ENCODE measurements around the gene G6PC1. TPM values are rescaled to one million over a fixed set of nuclear protein-coding genes. Genes with fewer than 3 reads are reported as not detected.

G6PC1 gene
- total and polyA plus RNA-seq, 2 of the 13 experiments (the other 11 are each of a cell fraction or from before 2014, with no cell fraction given): 1.7 to 37.9 TPM

GRCh38 chr17:42920106-42920900 lies 19.7 kb downstream of the G6PC1 start (continued):
- TF ChIP-seq ZKSCAN1 (IDR thresholded peaks at IDR 0.05; ENCODE audit: low read length) (no peak), ISL2 (CRISPR knock-in tag; IDR thresholded peaks at IDR 0.05) (0 out of 2 replicates have a peak, but pooled peaks have one; percentile 26), ZNF281 (CRISPR knock-in tag; IDR thresholded peaks at IDR 0.05; ENCODE audit: borderline replicate concordance) (no peak), KLF16 (CRISPR knock-in tag; IDR thresholded peaks at IDR 0.05) (peak in 1 of 2 experiments; percentile 51; a peak in 2 of 4 replicates), SOX13 (IDR thresholded peaks at IDR 0.05) (0 out of 2 replicates have a peak, but pooled peaks have one; percentile 38), SOX13 (CRISPR knock-in tag; conservative IDR thresholded peaks at IDR 0.05 in 1 of 2, IDR thresholded peaks at IDR 0.05 in 1 of 2) (peak in 1 of 2 experiments; percentile 78; a peak in 2 of 4 replicates), ZNF800 (CRISPR knock-in tag; IDR thresholded peaks at IDR 0.05) (no peak), MLX (CRISPR knock-in tag; IDR thresholded peaks at IDR 0.05) (0 out of 2 replicates have a peak, but pooled peaks have one; percentile 54), ZNF33B (CRISPR knock-in tag; IDR thresholded peaks at IDR 0.05) (0 out of 2 replicates have a peak, but pooled peaks have one; percentile 48), ZBTB25 (CRISPR knock-in tag; IDR thresholded peaks at IDR 0.05) (peak; percentile 61), AHDC1 (CRISPR knock-in tag; IDR thresholded peaks at IDR 0.05; ENCODE audit: borderline replicate concordance) (peak; percentile 74; the same call in 1 of the 2 replicates), ZNF761 (CRISPR knock-in tag; conservative IDR thresholded peaks at IDR 0.05) (peak; percentile 63; the same call in 1 of the 2 replicates), GLMP (CRISPR knock-in tag; IDR thresholded peaks at IDR 0.05; ENCODE audit: borderline replicate concordance) (no peak), GATAD1 (CRISPR knock-in tag; IDR thresholded peaks at IDR 0.05) (0 out of 2 replicates have a peak, but pooled peaks have one; percentile 41)

All from HepG2 (cell line).